DOHH2 (cell line): ENCODE measurements around the gene TMSB10.

Source experiments
- H3F3A ChIP-seq: fragments of 200-600 bp; sonication (generic), shearing (Covaris generic); 2 replicates; pipeline ENCODE4 v1.6.0; 2016; ENCODE audit warnings: antibody characterized with exemption, mild to moderate bottlenecking; ENCODE audit not compliant: control insufficient read depth, insufficient read depth
- H3K27ac ChIP-seq: fragments of 200-600 bp; sonication (generic); 2 replicates; pipeline ENCODE4 v1.5.1; 2014; ENCODE audit warnings: low read depth, mild to moderate bottlenecking, low read length, moderate library complexity
- H3K27me3 ChIP-seq: fragments of 200-600 bp; sonication (generic); 2 replicates; pipeline ENCODE4 v1.6.1; 2014; ENCODE audit warnings: mild to moderate bottlenecking, low read length, mixed read lengths; ENCODE audit not compliant: control insufficient read depth
- H3K36me3 ChIP-seq: fragments of 200-600 bp; sonication (generic); 2 replicates; pipeline ENCODE4 v1.6.1; 2014; ENCODE audit warnings: mild to moderate bottlenecking, low read length, moderate library complexity, mixed read lengths; ENCODE audit not compliant: control insufficient read depth
- H3K4me1 ChIP-seq: fragments of 200-600 bp; sonication (generic); 2 replicates; pipeline ENCODE4 v1.6.1; 2014; ENCODE audit warnings: mild to moderate bottlenecking, low read length, mixed read lengths; ENCODE audit not compliant: control insufficient read depth
- H3K4me2 ChIP-seq: fragments of 200-600 bp; sonication (generic); 2 replicates; pipeline ENCODE4 v1.6.0; 2014; ENCODE audit warnings: mild to moderate bottlenecking, low read length, moderate library complexity
- H3K4me3 ChIP-seq: fragments of 200-600 bp; sonication (generic); 2 replicates; pipeline ENCODE4 v1.5.1; 2014; ENCODE audit warnings: mild to moderate bottlenecking, low read length, mixed read lengths
- H3K79me2 ChIP-seq: fragments of 200-600 bp; sonication (generic); 2 replicates; pipeline ENCODE4 v1.6.1; 2014; ENCODE audit warnings: mild to moderate bottlenecking, low read length, mixed read lengths; ENCODE audit not compliant: control insufficient read depth
- H3K9me2 ChIP-seq: fragments of 200-600 bp; sonication (generic); replicated peaks from 2 replicates; pipeline ENCODE4 v1.6.1; 2014; ENCODE audit warnings: mild to moderate bottlenecking, low read length, mixed read lengths; ENCODE audit not compliant: control insufficient read depth
- H3K9me3 ChIP-seq: fragments of 200-600 bp; sonication (generic); 2 replicates; pipeline ENCODE4 v1.6.1; 2014; ENCODE audit warnings: antibody characterized with exemption, low read length, mixed read lengths; ENCODE audit not compliant: control insufficient read depth, insufficient read depth
- H4K20me1 ChIP-seq: fragments of 200-600 bp; sonication (generic); 2 replicates; pipeline ENCODE4 v1.6.0; 2014; ENCODE audit warnings: low read depth, mild to moderate bottlenecking, antibody characterized with exemption, low read length, moderate library complexity; ENCODE audit not compliant: control insufficient read depth, insufficient read depth
- CTCF ChIP-seq: fragments of 200-600 bp; sonication (generic); IDR thresholded peaks from one replicate; pipeline ENCODE4 v1.5.1; 2014; ENCODE audit warnings: antibody characterized with exemption, mild to moderate bottlenecking, low read depth, low read length; ENCODE audit not compliant: poor library complexity, severe bottlenecking
- EZH2phosphoT487 ChIP-seq: fragments of 200-600 bp; sonication (generic); IDR thresholded peaks from 2 replicates; pipeline ENCODE4 v1.6.1; 2017; ENCODE audit warnings: borderline replicate concordance, mild to moderate bottlenecking, antibody characterized with exemption, low read length, moderate library complexity, mixed read lengths

Gene TMSB10

DNA sequence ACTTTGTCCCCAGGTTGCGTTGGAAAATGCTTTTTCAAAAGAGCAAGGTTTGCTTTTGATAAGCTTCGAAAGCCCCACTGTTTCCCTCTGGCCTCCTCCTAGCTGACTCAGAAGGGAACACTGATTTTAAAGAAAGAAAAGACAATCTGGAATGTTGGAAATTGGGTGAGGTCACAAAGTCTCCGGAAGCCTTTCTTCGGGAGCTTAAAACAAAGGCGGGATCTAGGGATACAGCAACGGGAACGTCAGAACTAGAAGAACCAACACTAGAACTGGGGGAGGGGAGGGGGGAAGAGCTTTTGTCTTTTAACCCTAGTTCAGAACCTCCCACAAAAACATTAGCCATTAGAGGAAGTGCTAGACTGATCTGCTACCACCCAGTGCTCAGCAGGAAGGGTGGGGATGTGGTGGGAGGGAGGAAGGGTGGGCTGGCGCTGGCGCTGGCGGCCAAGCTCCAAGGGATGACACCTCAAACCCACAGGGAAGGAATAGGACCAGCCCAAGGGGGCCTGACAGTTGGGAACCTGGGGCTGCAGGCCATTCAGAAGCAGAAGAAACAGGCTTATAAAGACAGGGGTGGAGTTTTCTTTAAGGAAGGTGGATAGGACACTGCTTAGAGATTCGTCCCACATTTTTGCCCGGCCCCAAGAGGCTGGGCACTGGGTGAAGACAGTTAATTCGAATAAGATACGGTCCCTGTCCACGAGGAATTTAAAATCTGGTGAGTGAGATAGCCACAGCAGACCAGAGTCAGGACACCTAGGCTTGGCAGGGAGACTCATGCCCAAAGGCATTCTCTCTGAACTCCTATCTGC, 1.7 kb downstream of the TMSB10 start:
- H3K4me1 ChIP-seq, result peaks cover 24% of the 10 kb centered on the region
- H3K36me3 ChIP-seq, result peaks cover 42% of the 10 kb centered on the region
- TF ChIP-seq CTCF, result no peak
- TF ChIP-seq EZH2phosphoT487, result no peak
- H3K9me3 ChIP-seq, result peaks cover 5% of the 10 kb centered on the region; the same call in 1 of the 2 replicates
- peaks cover 8% of the 10 kb centered on the region; the same call in 1 of the 2 replicates for H4K20me1 ChIP-seq
- peak overlapping the region; percentile 97 for H3K4me3 ChIP-seq
- peaks cover 24% of the 10 kb centered on the region for H3K79me2 ChIP-seq
- peak overlapping the region; percentile 73 for H3K4me2 ChIP-seq
- peaks cover 4% of the 10 kb centered on the region; the same call in 1 of the 2 replicates for H3K27me3 ChIP-seq
- H3K27ac ChIP-seq, result peak overlapping the region; percentile 66
- no peaks in the 10 kb centered on the region for H3K9me2 ChIP-seq
- H3F3A ChIP-seq, result peaks cover 25% of the 10 kb centered on the region

- no peak overlapping the region for H3K4me3 ChIP-seq
- H3K27me3 ChIP-seq, result peaks cover 4% of the 10 kb centered on the region; the same call in 1 of the 2 replicates
- peaks cover 24% of the 10 kb centered on the region for H3K79me2 ChIP-seq
- H3K9me2 ChIP-seq, result no peaks in the 10 kb centered on the region
- peaks cover 25% of the 10 kb centered on the region for H3F3A ChIP-seq
- peaks cover 8% of the 10 kb centered on the region; the same call in 1 of the 2 replicates for H4K20me1 ChIP-seq
- peaks cover 5% of the 10 kb centered on the region; the same call in 1 of the 2 replicates for H3K9me3 ChIP-seq
- H3K4me2 ChIP-seq, result no peak overlapping the region
- TF ChIP-seq EZH2phosphoT487, result no peak
- TF ChIP-seq CTCF, result no peak
- H3K36me3 ChIP-seq, result peaks cover 42% of the 10 kb centered on the region
- no peak overlapping the region for H3K27ac ChIP-seq
- H3K4me1 ChIP-seq, result peaks cover 22% of the 10 kb centered on the region
Measured at GRCh38 chr2:84908948-84909713, 3.7 kb downstream of the TMSB10 start.

- H4K20me1 ChIP-seq, result peaks cover 8% of the 10 kb centered on the region; the same call in 1 of the 2 replicates
- no peak overlapping the region for H3K4me3 ChIP-seq
- no peak overlapping the region for H3K4me2 ChIP-seq
- no peaks in the 10 kb centered on the region for H3K27me3 ChIP-seq
- peaks cover 35% of the 10 kb centered on the region for H3K36me3 ChIP-seq
- H3K9me3 ChIP-seq, result peaks cover 5% of the 10 kb centered on the region; the same call in 1 of the 2 replicates
- H3K27ac ChIP-seq, result no peak overlapping the region
- peaks cover 15% of the 10 kb centered on the region for H3K4me1 ChIP-seq
- TF ChIP-seq CTCF (no peak), EZH2phosphoT487 (no peak)
- H3K79me2 ChIP-seq, result peaks cover 13% of the 10 kb centered on the region
- no peaks in the 10 kb centered on the region for H3K9me2 ChIP-seq
- peaks cover 25% of the 10 kb centered on the region for H3F3A ChIP-seq
Measured at GRCh38 chr2:84911135-84911678, 5.8 kb downstream of the TMSB10 start.
